Mammary epithelial cell (primary cell): ENCODE data around the gene CAPN11.

ENCODE experiments used
- CTCF ChIP-seq, 2 donors: IDR thresholded peaks in 1 of 2; conservative IDR thresholded peaks in 1 of 2; 2 replicates each; pipeline ENCODE4 v1.5.1; 2011 to 2012; ENCODE audit warnings: inconsistent platforms in 2 of 2, low read length in 2 of 2, mild to moderate bottlenecking in 2 of 2, control low read depth in 1 of 2, low read depth in 1 of 2; ENCODE audit not compliant: insufficient read depth in 1 of 2; ENCODE audit errors: extremely low read depth in 1 of 2
- EZH2 ChIP-seq: IDR thresholded peaks from 2 replicates; pipeline ENCODE4 v1.6.1; 2012; ENCODE audit warnings: low read length, inconsistent platforms, borderline replicate concordance

- TF ChIP-seq CTCF (conservative IDR thresholded peaks at IDR 0.05 in 1 of 2, IDR thresholded peaks at IDR 0.05 in 1 of 2; ENCODE audit: extremely low read depth in 1 of 2, insufficient read depth in 1 of 2, low read depth in 1 of 2, low read length in 2 of 2) (no peak), EZH2 (no peak)
Measured at GRCh38 chr6:44167567-44167966, 8.9 kb downstream of the CAPN11 start.
